Keratinocyte (primary cell): ENCODE results near the gene CLPTM1L. TPM values are rescaled to one million over a fixed set of nuclear protein-coding genes. Genes with fewer than 3 reads are reported as not detected.

Experiments
- DNase-seq: peaks from one replicate; pipeline ENCODE4 v3.0.0-alpha.2; 2011; ENCODE audit warnings: low read depth, missing footprints, low spot score
- FAIRE-seq: peaks from 2 replicates; lab custom pipeline; 2011; peaks lifted over from hg19 to GRCh38; lab: Jason Lieb, UNC
- H2AFZ ChIP-seq: 2 replicates; pipeline ENCODE4 v1.6.0; 2012; ENCODE audit warnings: low read length, control low read depth, inconsistent platforms; ENCODE audit not compliant: control insufficient read depth
- H3K27ac ChIP-seq: 2 replicates; pipeline ENCODE4 v1.5.1; 2011; ENCODE audit warnings: low read length; ENCODE audit not compliant: control insufficient read depth, insufficient read depth
- H3K27me3 ChIP-seq: 3 replicates; pipeline ENCODE4 v1.6.0; 2011; ENCODE audit warnings: low read length; ENCODE audit not compliant: control insufficient read depth, insufficient read depth; ENCODE audit errors: extremely low read depth
- H3K36me3 ChIP-seq, 2 experiments: 2 replicates in 1 of 2; 3 replicates in 1 of 2; pipeline ENCODE4 v1.5.1; 2011; ENCODE audit warnings: low read length in 2 of 2, mild to moderate bottlenecking in 1 of 2; ENCODE audit not compliant: control insufficient read depth in 2 of 2, insufficient read depth in 2 of 2; ENCODE audit errors: extremely low read depth in 1 of 2
- H3K4me1 ChIP-seq: 3 replicates; pipeline ENCODE4 v1.5.1; 2011; ENCODE audit warnings: low read length; ENCODE audit not compliant: control insufficient read depth, insufficient read depth; ENCODE audit errors: extremely low read depth
- H3K4me2 ChIP-seq: 3 replicates; pipeline ENCODE4 v1.6.0; 2011; ENCODE audit warnings: low read depth, low read length; ENCODE audit not compliant: control insufficient read depth, insufficient read depth; ENCODE audit errors: extremely low read depth
- H3K4me3 ChIP-seq, 3 experiments: fragments of 200-600 bp in 1 of 3; sonication (generic) in 1 of 3; 2 replicates in 2 of 3; 3 replicates in 1 of 3; pipeline ENCODE4 v1.5.1; 2011 to 2016; ENCODE audit warnings: low read length in 3 of 3, mild to moderate bottlenecking in 3 of 3, control low read depth in 2 of 3, inconsistent platforms in 1 of 3, low read depth in 1 of 3, mixed read lengths in 1 of 3, mixed run types in 1 of 3, moderate library complexity in 1 of 3; ENCODE audit not compliant: control insufficient read depth in 2 of 3, insufficient read depth in 2 of 3; ENCODE audit errors: extremely low read depth in 1 of 3
- H3K79me2 ChIP-seq: 2 replicates; pipeline ENCODE4 v1.6.0; 2012; ENCODE audit warnings: low read length; ENCODE audit not compliant: control insufficient read depth, insufficient read depth
- H3K9ac ChIP-seq: 3 replicates; pipeline ENCODE4 v1.6.0; 2011; ENCODE audit warnings: low read length; ENCODE audit not compliant: control insufficient read depth, insufficient read depth; ENCODE audit errors: extremely low read depth
- H3K9me1 ChIP-seq: 3 replicates; pipeline ENCODE4 v1.6.0; 2011; ENCODE audit warnings: low read length; ENCODE audit not compliant: control insufficient read depth, insufficient read depth; ENCODE audit errors: extremely low read depth
- H3K9me3 ChIP-seq: 2 replicates; pipeline ENCODE4 v1.5.1; 2012; ENCODE audit warnings: low read depth, low read length; ENCODE audit not compliant: control insufficient read depth
- H4K20me1 ChIP-seq: 3 replicates; pipeline ENCODE4 v1.6.0; 2011; ENCODE audit warnings: low read length; ENCODE audit not compliant: control insufficient read depth, insufficient read depth; ENCODE audit errors: extremely low read depth
- EZH2 ChIP-seq: IDR thresholded peaks from one replicate; pipeline ENCODE4 v1.6.1; 2012; ENCODE audit warnings: inconsistent platforms, mild to moderate bottlenecking, low read length, moderate library complexity
- dilution Hi-C: fragments of 300-500 bp; cut with MboI; formaldehyde crosslinking; loops from one replicate; pipeline ENCODE4 v1.7.0; 2020; ENCODE audit warnings: low sequenced_read_pairs; ENCODE audit not compliant: extremely low pct_ligation_motif_present
- polyA plus RNA-seq, 5 experiments: library from polyadenylated mRNA; depleted of rRNA in 3 of 5; stranded (reverse) in 3 of 5; stranded (forward) in 1 of 5; unstranded in 1 of 5; fragments of >200 nt; gene quantifications; 1 replicate in 1 of 5; 2 replicates in 3 of 5; 3 replicates in 1 of 5; pipeline versions ENCODE4 v1.2.1 to v1.2.3, GENCODE V29; 2011 to 2012; ENCODE audit warnings: missing spikeins in 2 of 5, low read depth in 1 of 5, low replicate concordance in 1 of 5
- TF ChIP-seq, protein P1 (sequence below), 3 experiments: IDR thresholded peaks in 1 of 3; conservative IDR thresholded peaks in 1 of 3; optimal IDR thresholded peaks in 1 of 3; 2 replicates in 2 of 3; 3 replicates in 1 of 3; pipeline versions ENCODE3 to v1.5.1; 2011; ENCODE audit warnings: low read length in 3 of 3, mild to moderate bottlenecking in 3 of 3, moderate library complexity in 2 of 3, control low read depth in 1 of 3, inconsistent platforms in 1 of 3; ENCODE audit not compliant: insufficient read depth in 2 of 3; ENCODE audit errors: extremely low read depth in 1 of 3

The CLPTM1L gene
- polyA plus RNA-seq, 1 donor (not counting 4 experiments of a cell fraction or from before 2014, with no cell fraction given): 142 TPM

DNA sequence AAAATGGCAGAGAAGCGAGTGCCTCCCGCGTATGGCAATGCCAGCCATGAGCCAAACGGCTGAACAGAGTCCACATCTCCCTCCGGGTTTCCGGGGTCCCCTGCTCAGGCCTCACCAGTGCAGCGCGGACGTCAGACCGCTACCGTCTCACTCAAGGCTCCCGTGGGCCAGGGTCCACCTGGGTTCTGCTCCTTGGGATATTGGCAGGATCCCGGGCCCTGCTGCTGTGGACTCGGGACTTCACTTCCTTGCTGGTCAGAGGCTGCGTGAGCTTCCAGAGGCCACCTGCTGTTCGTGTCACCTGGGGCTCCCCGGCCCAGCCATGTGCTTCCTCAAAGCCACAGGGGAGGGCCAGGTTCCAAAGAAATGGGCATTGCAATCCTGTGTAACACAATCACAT is 38.4 kb upstream of the CLPTM1L start:
- no peak for FAIRE-seq
- DNase-seq: no peak
- Histone ChIP-seq H3K36me3 (no peaks in the 10 kb centered on the region), H3K4me2 (no peak overlapping the region), H2AFZ (no peak overlapping the region), H3K9me1 (no peaks in the 10 kb centered on the region), H3K9ac (no peak overlapping the region), H3K4me3 (no peak overlapping the region), H3K79me2 (no peaks in the 10 kb centered on the region), H3K27ac (no peak overlapping the region), H3K4me1 (peaks cover 7% of the 10 kb centered on the region), H4K20me1 (no peaks in the 10 kb centered on the region), H3K9me3 (peaks cover 2% of the 10 kb centered on the region), H3K27me3 (peaks cover 28% of the 10 kb centered on the region)
- TF ChIP-seq, protein P1, sequence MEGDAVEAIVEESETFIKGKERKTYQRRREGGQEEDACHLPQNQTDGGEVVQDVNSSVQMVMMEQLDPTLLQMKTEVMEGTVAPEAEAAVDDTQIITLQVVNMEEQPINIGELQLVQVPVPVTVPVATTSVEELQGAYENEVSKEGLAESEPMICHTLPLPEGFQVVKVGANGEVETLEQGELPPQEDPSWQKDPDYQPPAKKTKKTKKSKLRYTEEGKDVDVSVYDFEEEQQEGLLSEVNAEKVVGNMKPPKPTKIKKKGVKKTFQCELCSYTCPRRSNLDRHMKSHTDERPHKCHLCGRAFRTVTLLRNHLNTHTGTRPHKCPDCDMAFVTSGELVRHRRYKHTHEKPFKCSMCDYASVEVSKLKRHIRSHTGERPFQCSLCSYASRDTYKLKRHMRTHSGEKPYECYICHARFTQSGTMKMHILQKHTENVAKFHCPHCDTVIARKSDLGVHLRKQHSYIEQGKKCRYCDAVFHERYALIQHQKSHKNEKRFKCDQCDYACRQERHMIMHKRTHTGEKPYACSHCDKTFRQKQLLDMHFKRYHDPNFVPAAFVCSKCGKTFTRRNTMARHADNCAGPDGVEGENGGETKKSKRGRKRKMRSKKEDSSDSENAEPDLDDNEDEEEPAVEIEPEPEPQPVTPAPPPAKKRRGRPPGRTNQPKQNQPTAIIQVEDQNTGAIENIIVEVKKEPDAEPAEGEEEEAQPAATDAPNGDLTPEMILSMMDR (optimal IDR thresholded peaks at IDR 0.05 in 1 of 3, IDR thresholded peaks at IDR 0.05 in 1 of 3, conservative IDR thresholded peaks at IDR 0.05 in 1 of 3; ENCODE audit: extremely low read depth in 1 of 3, insufficient read depth in 2 of 3, low read length in 3 of 3): no peak
- no peak for TF ChIP-seq EZH2
- dilution Hi-C loops: no loop called here

DNA sequence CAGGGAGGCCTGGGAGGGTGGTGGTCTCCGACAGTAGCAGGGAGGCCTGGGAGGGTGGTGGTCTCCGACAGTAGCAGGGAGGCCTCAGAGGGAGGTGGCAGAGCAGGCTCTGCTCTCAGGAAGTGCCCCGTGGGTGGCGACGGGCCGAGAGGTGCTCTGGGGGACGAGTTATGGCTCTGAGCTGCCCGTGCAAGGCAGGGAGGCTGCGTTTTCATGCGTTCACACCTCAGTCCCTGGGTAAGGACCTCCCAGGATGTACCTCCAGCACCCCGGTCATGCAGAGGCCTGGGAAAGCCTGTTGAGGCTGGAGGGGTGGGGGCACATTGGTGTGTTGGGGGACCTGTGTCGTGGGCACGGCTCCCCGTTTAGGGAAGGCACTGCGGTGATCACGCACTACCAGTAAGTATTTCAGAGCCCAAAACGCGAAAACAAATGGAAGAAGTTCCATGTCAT is 37.4 kb upstream of the CLPTM1L start:
- H3K36me3 ChIP-seq: no peaks in the 10 kb centered on the region
- H2AFZ ChIP-seq: no peak overlapping the region
- no peaks in the 10 kb centered on the region for H4K20me1 ChIP-seq
- DNase-seq (no peak), FAIRE-seq (no peak)
- peaks cover 2% of the 10 kb centered on the region for H3K9me3 ChIP-seq
- dilution Hi-C loops: no loop called here
- no peaks in the 10 kb centered on the region for H3K9me1 ChIP-seq
- H3K9ac ChIP-seq: no peak overlapping the region
- TF ChIP-seq, protein P1 (optimal IDR thresholded peaks at IDR 0.05 in 1 of 3, IDR thresholded peaks at IDR 0.05 in 1 of 3, conservative IDR thresholded peaks at IDR 0.05 in 1 of 3; ENCODE audit: extremely low read depth in 1 of 3, insufficient read depth in 2 of 3, low read length in 3 of 3): no peak
- no peak for TF ChIP-seq EZH2
- H3K27me3 ChIP-seq: peaks cover 18% of the 10 kb centered on the region
- H3K79me2 ChIP-seq: no peaks in the 10 kb centered on the region
- H3K27ac ChIP-seq: no peak overlapping the region
- no peak overlapping the region for H3K4me3 ChIP-seq
- no peak overlapping the region for H3K4me2 ChIP-seq
- H3K4me1 ChIP-seq: peaks cover 7% of the 10 kb centered on the region
